SU-DHL-6 (cell line): ENCODE results near the gene RAP1GAP.

Source experiments
- H2AFZ ChIP-seq: fragments of 200-600 bp; sonication (generic); 2 replicates; pipeline ENCODE4 v1.6.1; 2014; ENCODE audit warnings: low read depth, mild to moderate bottlenecking, moderate library complexity, mixed read lengths, antibody characterized with exemption, low read length; ENCODE audit not compliant: severe bottlenecking
- H3F3A ChIP-seq: fragments of 200-600 bp; shearing (Covaris generic); 2 replicates; pipeline ENCODE4 v1.6.0; 2016; ENCODE audit warnings: antibody characterized with exemption, mild to moderate bottlenecking; ENCODE audit not compliant: insufficient read depth
- H3K27ac ChIP-seq: fragments of 200-600 bp; sonication (generic); 2 replicates; pipeline ENCODE4 v1.5.1; 2016; ENCODE audit warnings: low read depth, mild to moderate bottlenecking, low read length, moderate library complexity, mixed read lengths
- H3K27me3 ChIP-seq: fragments of 200-600 bp; sonication (generic), shearing (Covaris generic); 2 replicates; pipeline ENCODE4 v1.6.0; 2014; ENCODE audit warnings: mild to moderate bottlenecking, low read length
- H3K36me3 ChIP-seq: fragments of 200-600 bp; sonication (generic); 2 replicates; pipeline ENCODE4 v1.6.1; 2014; ENCODE audit warnings: mild to moderate bottlenecking, low read length, mixed read lengths
- H3K4me2 ChIP-seq: fragments of 300-600, 200-600 bp; shearing (Covaris generic), sonication (generic); 2 replicates; pipeline ENCODE4 v1.6.0; 2014; ENCODE audit warnings: low read length, low read depth, mild to moderate bottlenecking; ENCODE audit not compliant: poor library complexity, severe bottlenecking
- H3K4me3 ChIP-seq: fragments of 200-600 bp; sonication (generic); 2 replicates; pipeline ENCODE4 v1.5.1; 2014; ENCODE audit warnings: antibody characterized with exemption, low read length, mild to moderate bottlenecking, mixed read lengths; ENCODE audit not compliant: insufficient read depth, poor library complexity, severe bottlenecking
- H3K79me2 ChIP-seq: fragments of 200-600 bp; sonication (generic); 2 replicates; pipeline ENCODE4 v1.6.1; 2014; ENCODE audit warnings: mild to moderate bottlenecking, low read length, moderate library complexity; ENCODE audit not compliant: insufficient read depth
- H3K9ac ChIP-seq: fragments of 200-600 bp; sonication (generic); 2 replicates; pipeline ENCODE4 v1.7.0; 2014; ENCODE audit warnings: mild to moderate bottlenecking, low read length
- H3K9me2 ChIP-seq: fragments of 200-600 bp; sonication (generic); replicated peaks from 2 replicates; pipeline ENCODE4 v1.6.1; 2014; ENCODE audit warnings: low read length; ENCODE audit not compliant: insufficient read depth
- H3K9me3 ChIP-seq: fragments of 200-600 bp; sonication (generic); 2 replicates; pipeline ENCODE4 v1.6.1; 2014; ENCODE audit warnings: low read length, mixed read lengths; ENCODE audit not compliant: insufficient read depth
- H4K20me1 ChIP-seq: fragments of 200-600 bp; sonication (generic); 2 replicates; pipeline ENCODE4 v1.6.1; 2014; ENCODE audit warnings: low read depth, mild to moderate bottlenecking, antibody characterized with exemption, low read length, moderate library complexity, mixed read lengths
- EZH2phosphoT487 ChIP-seq: fragments of 200-600 bp; sonication (generic), shearing (Covaris generic); conservative IDR thresholded peaks from 2 replicates; pipeline ENCODE4 v1.6.1; 2018; ENCODE audit warnings: mild to moderate bottlenecking, antibody characterized with exemption, low read length, moderate library complexity, mixed read lengths
- TF ChIP-seq, protein P1 (sequence below): fragments of 200-600 bp; sonication (generic); IDR thresholded peaks from one replicate; pipeline ENCODE4 v1.5.1; 2017; ENCODE audit warnings: antibody characterized with exemption, mild to moderate bottlenecking, low read length, moderate library complexity; ENCODE audit not compliant: insufficient read depth, poor library complexity, severe bottlenecking

RAP1GAP gene

DNA sequence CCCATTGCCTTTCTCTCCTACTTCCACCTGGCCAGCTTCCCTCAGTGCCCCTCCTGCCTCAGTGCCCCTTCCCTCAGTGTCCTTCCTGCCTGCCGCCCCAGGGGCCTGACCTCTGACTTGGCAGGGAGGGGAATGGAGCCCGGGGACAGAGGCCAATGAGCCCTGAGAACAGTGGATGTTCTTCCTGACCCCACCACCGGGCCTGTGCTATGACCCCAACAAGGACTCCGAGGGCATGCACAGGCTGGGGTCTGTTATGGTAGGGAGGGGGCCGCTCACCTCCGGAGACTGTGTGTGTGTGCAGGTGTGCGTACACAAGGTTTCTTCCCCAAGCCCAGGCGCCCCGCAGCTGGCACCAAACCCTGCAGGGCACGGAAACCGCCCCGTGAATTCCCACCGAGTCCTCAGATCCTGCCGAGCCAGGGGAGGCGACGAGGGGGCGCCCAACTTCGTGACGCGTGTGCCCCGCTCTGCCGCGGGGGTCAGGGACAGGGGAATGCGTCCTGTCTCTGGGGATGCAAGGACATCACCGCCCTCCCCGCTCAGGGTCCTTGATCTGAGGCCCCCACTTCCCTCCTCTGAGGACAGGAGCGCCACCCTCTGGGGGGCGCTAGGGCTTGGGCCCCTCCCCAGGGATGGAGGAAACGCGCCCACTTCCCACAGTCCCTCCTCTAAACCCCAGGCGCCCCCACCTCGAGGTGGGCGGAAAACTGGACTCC, 766 bp downstream of the RAP1GAP start:
- Histone ChIP-seq H3F3A (no peaks in the 10 kb centered on the region), H3K9ac (no peak overlapping the region), H2AFZ (no peak overlapping the region), H3K79me2 (no peaks in the 10 kb centered on the region), H3K9me2 (no peaks in the 10 kb centered on the region), H3K9me3 (no peaks in the 10 kb centered on the region), H4K20me1 (no peaks in the 10 kb centered on the region), H3K36me3 (no peaks in the 10 kb centered on the region), H3K27ac (no peak overlapping the region), H3K4me2 (no peak overlapping the region), H3K27me3 (no peaks in the 10 kb centered on the region), H3K4me3 (no peak overlapping the region)
- TF ChIP-seq EZH2phosphoT487, result no peak
- TF ChIP-seq, protein P1, sequence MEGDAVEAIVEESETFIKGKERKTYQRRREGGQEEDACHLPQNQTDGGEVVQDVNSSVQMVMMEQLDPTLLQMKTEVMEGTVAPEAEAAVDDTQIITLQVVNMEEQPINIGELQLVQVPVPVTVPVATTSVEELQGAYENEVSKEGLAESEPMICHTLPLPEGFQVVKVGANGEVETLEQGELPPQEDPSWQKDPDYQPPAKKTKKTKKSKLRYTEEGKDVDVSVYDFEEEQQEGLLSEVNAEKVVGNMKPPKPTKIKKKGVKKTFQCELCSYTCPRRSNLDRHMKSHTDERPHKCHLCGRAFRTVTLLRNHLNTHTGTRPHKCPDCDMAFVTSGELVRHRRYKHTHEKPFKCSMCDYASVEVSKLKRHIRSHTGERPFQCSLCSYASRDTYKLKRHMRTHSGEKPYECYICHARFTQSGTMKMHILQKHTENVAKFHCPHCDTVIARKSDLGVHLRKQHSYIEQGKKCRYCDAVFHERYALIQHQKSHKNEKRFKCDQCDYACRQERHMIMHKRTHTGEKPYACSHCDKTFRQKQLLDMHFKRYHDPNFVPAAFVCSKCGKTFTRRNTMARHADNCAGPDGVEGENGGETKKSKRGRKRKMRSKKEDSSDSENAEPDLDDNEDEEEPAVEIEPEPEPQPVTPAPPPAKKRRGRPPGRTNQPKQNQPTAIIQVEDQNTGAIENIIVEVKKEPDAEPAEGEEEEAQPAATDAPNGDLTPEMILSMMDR, result no peak

DNA sequence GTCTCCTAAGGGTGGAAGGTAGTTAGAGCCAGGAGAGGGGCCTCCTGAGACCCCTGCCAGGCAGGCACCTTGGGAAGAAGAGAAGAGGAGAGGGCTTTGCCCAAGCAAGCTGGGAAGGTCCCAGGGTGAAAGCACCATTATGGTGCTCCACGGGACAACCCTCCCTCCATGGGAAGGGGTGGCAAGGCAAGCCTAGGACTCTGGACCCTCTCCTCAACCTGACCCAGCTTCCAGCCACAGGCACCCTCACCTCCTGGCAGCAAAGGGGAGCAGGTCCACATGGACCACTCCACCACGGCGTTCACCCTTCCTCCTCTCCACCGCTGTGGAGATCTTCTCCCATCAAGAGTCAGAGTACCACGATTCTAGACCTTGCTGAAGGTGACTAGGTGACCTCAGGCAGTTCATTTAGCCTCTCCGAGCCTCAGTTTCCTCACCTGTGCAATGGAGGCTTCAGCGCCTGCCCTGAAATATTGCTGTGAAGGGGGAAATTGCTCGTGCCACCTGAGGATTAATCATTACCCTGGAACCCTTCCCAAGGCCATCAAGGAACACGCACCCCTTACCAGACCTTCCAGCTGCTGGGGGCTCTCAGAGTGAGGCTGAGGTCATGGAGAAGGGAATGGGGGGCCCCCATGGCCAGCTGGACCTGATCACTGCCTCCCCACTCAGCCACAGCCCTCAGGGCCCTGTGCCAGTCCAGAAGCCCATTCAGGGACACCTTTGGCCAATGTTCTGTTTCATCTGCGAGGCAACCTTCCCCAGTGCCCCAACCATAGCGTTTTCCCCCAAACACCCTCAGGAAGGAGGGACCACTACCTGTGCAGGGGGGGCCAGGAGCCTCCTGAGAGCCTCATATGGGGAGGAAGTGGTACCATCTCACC, 1.6 kb downstream of the RAP1GAP start:
- Histone ChIP-seq H3K27me3 (no peaks in the 10 kb centered on the region), H3K79me2 (no peaks in the 10 kb centered on the region), H2AFZ (no peak overlapping the region), H4K20me1 (no peaks in the 10 kb centered on the region), H3K36me3 (no peaks in the 10 kb centered on the region), H3K9ac (no peak overlapping the region), H3K9me3 (no peaks in the 10 kb centered on the region), H3K4me3 (no peak overlapping the region), H3K4me2 (no peak overlapping the region), H3F3A (no peaks in the 10 kb centered on the region), H3K9me2 (no peaks in the 10 kb centered on the region), H3K27ac (no peak overlapping the region)
- TF ChIP-seq, protein P1, result no peak
- TF ChIP-seq EZH2phosphoT487, result no peak

DNA sequence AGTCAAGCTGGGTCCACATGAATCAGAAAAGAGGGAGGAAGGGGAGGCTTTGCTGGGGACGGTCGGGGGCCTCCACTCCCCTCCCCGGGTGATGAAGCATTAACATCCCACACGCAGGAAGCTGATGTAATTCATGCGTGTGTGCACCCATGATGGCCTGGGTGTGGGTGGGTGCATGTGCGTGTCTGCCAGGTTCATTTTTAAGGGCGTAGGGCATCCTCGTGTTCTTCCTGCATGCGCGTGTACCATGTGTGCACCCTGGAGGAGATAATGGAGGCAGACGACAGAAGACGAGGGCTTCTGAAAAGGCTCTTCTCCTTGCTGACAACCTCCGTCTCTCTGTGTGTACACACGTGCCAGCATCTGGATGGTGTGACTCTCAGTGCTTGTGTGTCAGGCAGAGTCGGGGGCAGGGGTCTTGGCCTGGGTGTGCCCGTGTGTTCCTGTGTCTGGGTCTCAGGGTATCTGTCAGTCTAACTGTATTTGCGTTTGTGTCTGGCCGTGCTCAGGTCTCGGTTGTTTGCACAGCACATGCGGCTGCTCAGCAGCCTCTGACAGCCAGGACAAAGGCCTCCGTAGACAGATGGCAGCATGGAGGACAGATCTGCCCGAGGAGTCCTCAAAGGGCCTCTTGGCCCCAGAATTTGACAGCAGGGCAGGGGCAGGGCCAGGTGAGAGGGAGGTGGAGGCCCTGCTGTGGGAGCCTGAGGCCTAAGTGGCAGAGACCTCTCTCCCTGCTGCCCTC, 2.4 kb downstream of the RAP1GAP start:
- Histone ChIP-seq H3K9me3 (no peaks in the 10 kb centered on the region), H4K20me1 (no peaks in the 10 kb centered on the region), H3F3A (no peaks in the 10 kb centered on the region), H2AFZ (no peak overlapping the region), H3K4me3 (no peak overlapping the region), H3K9ac (no peak overlapping the region), H3K79me2 (no peaks in the 10 kb centered on the region), H3K9me2 (no peaks in the 10 kb centered on the region), H3K27ac (no peak overlapping the region), H3K4me2 (no peak overlapping the region), H3K27me3 (no peaks in the 10 kb centered on the region), H3K36me3 (no peaks in the 10 kb centered on the region)
- no peak for TF ChIP-seq EZH2phosphoT487
- TF ChIP-seq, protein P1, result no peak
